Measurements from ENCODE around the gene ADARB2. TPM values are rescaled to one million over a fixed set of nuclear protein-coding genes. Genes with fewer than 3 reads are reported as not detected.

Gene ADARB2
- total and polyA plus RNA-seq, 2 experiments from 2014 or later, result 0.13 to 0.48 TPM

- no peak overlapping the region for H3K27ac ChIP-seq
- no peaks in the 10 kb centered on the region for H3K4me1 ChIP-seq (ENCODE audit: insufficient read depth)
- no peak overlapping the region for H3K4me2 ChIP-seq
- no peaks in the 10 kb centered on the region for H3K79me2 ChIP-seq
- H3K27me3 ChIP-seq, result no peaks in the 10 kb centered on the region
- H3K4me3 ChIP-seq, result no peak overlapping the region
- H4K20me1 ChIP-seq (ENCODE audit: insufficient read depth, poor library complexity, severe bottlenecking), result no peaks in the 10 kb centered on the region
- H3K9me3 ChIP-seq (ENCODE audit: low read depth), result no peaks in the 10 kb centered on the region
- H3K9me2 ChIP-seq (replicated peaks; ENCODE audit: insufficient read depth), result no peaks in the 10 kb centered on the region
- TF ChIP-seq EZH2 (IDR thresholded peaks at IDR 0.05; ENCODE audit: borderline replicate concordance) (no peak), CTCF (IDR thresholded peaks at IDR 0.05; ENCODE audit: poor library complexity) (no peak), EZH2phosphoT487 (IDR thresholded peaks at IDR 0.05; ENCODE audit: low read depth, severe bottlenecking, unreplicated experiment) (no peak)
- DNase-seq (ENCODE audit: low spot score), result no peak
- no peaks in the 10 kb centered on the region for H3K36me3 ChIP-seq (replicated peaks; ENCODE audit: insufficient read depth, low read depth)
- 82% methylated on average over 7 of the region's 7 CpGs for WGBS (ENCODE audit: low lambda C conversion rate, missing lambda C conversion rate)
- H2AFZ ChIP-seq, result no peak overlapping the region
Measured at GRCh38 chr10:1545524-1545923, 191.8 kb downstream of the ADARB2 start.

GRCh38 chr10:1544929-1545328, 192.4 kb downstream of the ADARB2 start:
- Histone ChIP-seq H3K9me3 (ENCODE audit: low read depth) (no peaks in the 10 kb centered on the region), H3K27ac (no peak overlapping the region), H3K4me3 (no peak overlapping the region), H3K4me1 (ENCODE audit: insufficient read depth) (no peaks in the 10 kb centered on the region), H4K20me1 (ENCODE audit: insufficient read depth, poor library complexity, severe bottlenecking) (no peaks in the 10 kb centered on the region), H3K79me2 (no peaks in the 10 kb centered on the region), H3K9me2 (replicated peaks; ENCODE audit: insufficient read depth) (no peaks in the 10 kb centered on the region), H3K36me3 (replicated peaks; ENCODE audit: insufficient read depth, low read depth) (no peaks in the 10 kb centered on the region), H3K4me2 (no peak overlapping the region), H3K27me3 (no peaks in the 10 kb centered on the region), H2AFZ (no peak overlapping the region)
- WGBS (ENCODE audit: low lambda C conversion rate, missing lambda C conversion rate), result 81% methylated on average over 2 of the region's 2 CpGs
- TF ChIP-seq EZH2 (IDR thresholded peaks at IDR 0.05; ENCODE audit: borderline replicate concordance), result no peak
- TF ChIP-seq EZH2phosphoT487 (IDR thresholded peaks at IDR 0.05; ENCODE audit: low read depth, severe bottlenecking, unreplicated experiment), result no peak
- TF ChIP-seq CTCF (IDR thresholded peaks at IDR 0.05; ENCODE audit: poor library complexity), result no peak
- DNase-seq (ENCODE audit: low spot score), result no peak

GRCh38 chr10:1544209-1544673, 193.1 kb downstream of the ADARB2 start:
- TF ChIP-seq EZH2 (IDR thresholded peaks at IDR 0.05; ENCODE audit: borderline replicate concordance) (no peak), CTCF (IDR thresholded peaks at IDR 0.05; ENCODE audit: poor library complexity) (no peak), EZH2phosphoT487 (IDR thresholded peaks at IDR 0.05; ENCODE audit: low read depth, severe bottlenecking, unreplicated experiment) (no peak)
- no peaks in the 10 kb centered on the region for H3K79me2 ChIP-seq
- no peak overlapping the region for H3K4me3 ChIP-seq
- H3K4me1 ChIP-seq (ENCODE audit: insufficient read depth), result no peaks in the 10 kb centered on the region
- no peaks in the 10 kb centered on the region for H3K27me3 ChIP-seq
- 94% methylated on average over 13 of the region's 13 CpGs for WGBS (ENCODE audit: low lambda C conversion rate, missing lambda C conversion rate)
- no peaks in the 10 kb centered on the region for H3K9me2 ChIP-seq (replicated peaks; ENCODE audit: insufficient read depth)
- H4K20me1 ChIP-seq (ENCODE audit: insufficient read depth, poor library complexity, severe bottlenecking), result no peaks in the 10 kb centered on the region
- DNase-seq (ENCODE audit: low spot score), result no peak
- no peak overlapping the region for H3K4me2 ChIP-seq
- no peaks in the 10 kb centered on the region for H3K36me3 ChIP-seq (replicated peaks; ENCODE audit: insufficient read depth, low read depth)
- H3K27ac ChIP-seq, result no peak overlapping the region
- no peaks in the 10 kb centered on the region for H3K9me3 ChIP-seq (ENCODE audit: low read depth)
- H2AFZ ChIP-seq, result no peak overlapping the region

- TF ChIP-seq EZH2phosphoT487 (IDR thresholded peaks at IDR 0.05; ENCODE audit: low read depth, severe bottlenecking, unreplicated experiment) (no peak), CTCF (IDR thresholded peaks at IDR 0.05; ENCODE audit: poor library complexity) (no peak), EZH2 (IDR thresholded peaks at IDR 0.05; ENCODE audit: borderline replicate concordance) (no peak)
- Histone ChIP-seq H3K4me2 (no peak overlapping the region), H3K4me3 (no peak overlapping the region), H2AFZ (no peak overlapping the region), H3K27me3 (no peaks in the 10 kb centered on the region), H3K27ac (no peak overlapping the region), H3K4me1 (ENCODE audit: insufficient read depth) (no peaks in the 10 kb centered on the region), H3K79me2 (no peaks in the 10 kb centered on the region), H3K36me3 (replicated peaks; ENCODE audit: insufficient read depth, low read depth) (no peaks in the 10 kb centered on the region), H3K9me2 (replicated peaks; ENCODE audit: insufficient read depth) (no peaks in the 10 kb centered on the region), H3K9me3 (ENCODE audit: low read depth) (no peaks in the 10 kb centered on the region), H4K20me1 (ENCODE audit: insufficient read depth, poor library complexity, severe bottlenecking) (no peaks in the 10 kb centered on the region)
- no peak for DNase-seq (ENCODE audit: low spot score)
- 88% methylated on average over 11 of the region's 11 CpGs for WGBS (ENCODE audit: low lambda C conversion rate, missing lambda C conversion rate)
Measured at GRCh38 chr10:1543596-1543995, 193.7 kb downstream of the ADARB2 start.

Data from hepatocyte (in vitro differentiated cells).